Left lung (tissue), 10 donors: ENCODE measurements around the gene LDLR. TPM values are rescaled to one million over a fixed set of nuclear protein-coding genes. Genes with fewer than 3 reads are reported as not detected.

Experiments
- ATAC-seq: fragments of 200-7000 bp; cut with Tn5 transposase; one replicate; pipeline ENCODE4 v1.9.1; 2020; ENCODE audit warnings: moderate library complexity
- DNase-seq, 4 donors: peaks; one replicate each; pipeline ENCODE4 v3.0.0-alpha.2; 2013 to 2020
- H3K27ac ChIP-seq, 2 donors: fragments of 200-600 bp; sonication (generic) in 1 of 2; one replicate each; pipeline versions ENCODE4 v1.5.0 to v1.8.0; 2020 to 2021
- H3K27me3 ChIP-seq, 2 donors: fragments of 200-600 bp; sonication (generic) in 1 of 2; one replicate each; pipeline versions ENCODE4 v1.5.0 to v1.8.0; 2020 to 2021
- H3K36me3 ChIP-seq, 2 donors: fragments of 200-600 bp; sonication (generic) in 1 of 2; one replicate each; pipeline versions ENCODE4 v1.5.0 to v1.8.0; 2020 to 2021
- H3K4me1 ChIP-seq, 2 donors: fragments of 200-600 bp; one replicate each; pipeline ENCODE4 v1.8.0; 2021
- H3K4me3 ChIP-seq, 2 donors: fragments of 200-600 bp; sonication (generic) in 1 of 2; one replicate each; pipeline versions ENCODE4 v1.5.0 to v1.8.0; 2020 to 2021; ENCODE audit warnings: mild to moderate bottlenecking in 1 of 2
- H3K9me3 ChIP-seq, 2 donors: fragments of 200-600 bp; sonication (generic) in 1 of 2; one replicate each; pipeline versions ENCODE4 v1.5.0 to v1.8.0; 2020 to 2021
- intact Hi-C, 2 donors: fragments of 100-400 bp; cut with DNase I; formaldehyde crosslinking; loops; one replicate each; pipeline versions ENCODE4 v1.11.2 to v1.14.2; 2022
- polyA plus RNA-seq, 6 donors: library from polyadenylated mRNA; unstranded; fragments of 120-200 nt; gene quantifications; one replicate each; pipeline ENCODE4 v1.2.1, GENCODE V29; 2013; ENCODE audit not compliant: insufficient read length in 6 of 6
- total RNA-seq, 2 donors: library from RNA; stranded (reverse); fragmentation: NEBNext Ultra II Directional; extraction: Animal tissue kit (Norgen Biotek cat#: 25700); gene quantifications; one replicate each; pipeline ENCODE4 v1.2.1, GENCODE V29; 2021
- TF ChIP-seq, protein P1 (sequence below), 2 donors: fragments of 200-600 bp; sonication (generic) in 1 of 2; IDR thresholded peaks; one replicate each; pipeline versions ENCODE4 v1.5.0 to v1.8.0; 2021; ENCODE audit warnings: antibody characterized with exemption in 2 of 2
- donor health status: DM: no; HTN: yes; CAD: no.
- donor health status: DM: no; HTN: no; CAD: no.

Gene LDLR
- total and polyA plus RNA-seq, 8 donors: 10.4 to 310 (median 29.6) TPM

DNA sequence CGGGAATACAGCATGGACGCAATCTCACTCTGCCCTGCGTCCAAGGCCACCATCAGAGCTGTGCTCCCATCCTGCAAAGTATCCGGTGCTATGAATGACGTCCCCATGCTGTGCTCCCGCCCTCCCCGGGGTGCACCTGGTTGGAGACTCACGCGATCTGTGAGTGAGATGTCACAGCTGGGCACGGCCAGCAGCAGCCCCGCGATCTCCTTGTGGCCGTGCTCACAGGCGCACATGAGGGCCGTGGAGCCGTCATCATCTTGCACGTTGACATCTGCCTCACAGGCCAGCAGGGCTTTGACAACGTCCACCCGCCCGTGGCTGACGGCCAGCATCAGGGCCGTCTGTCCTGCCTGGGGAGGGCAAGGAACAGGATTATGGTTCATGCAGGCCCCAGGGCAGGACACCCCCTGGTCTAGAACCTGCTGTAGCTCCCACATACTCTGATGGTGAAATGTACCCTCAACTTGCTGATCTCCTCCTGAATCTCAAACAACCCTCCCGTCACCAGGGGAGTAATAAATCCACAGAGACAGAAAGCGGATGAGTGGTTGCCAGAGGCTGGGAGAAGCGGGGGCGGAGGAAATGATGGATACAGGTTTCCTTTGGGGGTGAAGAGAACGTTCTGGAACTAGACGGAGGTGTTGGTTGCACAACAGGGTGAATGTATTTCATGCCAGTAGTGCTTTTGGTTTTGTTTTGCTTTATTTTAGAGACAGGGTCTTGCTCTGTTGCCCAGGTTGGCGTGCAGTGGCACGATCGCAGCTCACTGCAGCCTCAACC, 80.8 kb downstream of the LDLR start:
- Histone ChIP-seq H3K9me3 (no peaks in the 10 kb centered on the region), H3K27ac (no peak overlapping the region), H3K36me3 (peaks cover 0 to 81% of the 10 kb centered on the region in 2 donors), H3K27me3 (no peaks in the 10 kb centered on the region), H3K4me3 (no peak overlapping the region), H3K4me1 (peaks cover 5 to 8% of the 10 kb centered on the region in 2 donors)
- TF ChIP-seq, protein P1, sequence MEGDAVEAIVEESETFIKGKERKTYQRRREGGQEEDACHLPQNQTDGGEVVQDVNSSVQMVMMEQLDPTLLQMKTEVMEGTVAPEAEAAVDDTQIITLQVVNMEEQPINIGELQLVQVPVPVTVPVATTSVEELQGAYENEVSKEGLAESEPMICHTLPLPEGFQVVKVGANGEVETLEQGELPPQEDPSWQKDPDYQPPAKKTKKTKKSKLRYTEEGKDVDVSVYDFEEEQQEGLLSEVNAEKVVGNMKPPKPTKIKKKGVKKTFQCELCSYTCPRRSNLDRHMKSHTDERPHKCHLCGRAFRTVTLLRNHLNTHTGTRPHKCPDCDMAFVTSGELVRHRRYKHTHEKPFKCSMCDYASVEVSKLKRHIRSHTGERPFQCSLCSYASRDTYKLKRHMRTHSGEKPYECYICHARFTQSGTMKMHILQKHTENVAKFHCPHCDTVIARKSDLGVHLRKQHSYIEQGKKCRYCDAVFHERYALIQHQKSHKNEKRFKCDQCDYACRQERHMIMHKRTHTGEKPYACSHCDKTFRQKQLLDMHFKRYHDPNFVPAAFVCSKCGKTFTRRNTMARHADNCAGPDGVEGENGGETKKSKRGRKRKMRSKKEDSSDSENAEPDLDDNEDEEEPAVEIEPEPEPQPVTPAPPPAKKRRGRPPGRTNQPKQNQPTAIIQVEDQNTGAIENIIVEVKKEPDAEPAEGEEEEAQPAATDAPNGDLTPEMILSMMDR (IDR thresholded peaks at IDR 0.05): no peak
- intact Hi-C loops: no loop called here
- ATAC-seq (no peak), DNase-seq (no peak)

DNA sequence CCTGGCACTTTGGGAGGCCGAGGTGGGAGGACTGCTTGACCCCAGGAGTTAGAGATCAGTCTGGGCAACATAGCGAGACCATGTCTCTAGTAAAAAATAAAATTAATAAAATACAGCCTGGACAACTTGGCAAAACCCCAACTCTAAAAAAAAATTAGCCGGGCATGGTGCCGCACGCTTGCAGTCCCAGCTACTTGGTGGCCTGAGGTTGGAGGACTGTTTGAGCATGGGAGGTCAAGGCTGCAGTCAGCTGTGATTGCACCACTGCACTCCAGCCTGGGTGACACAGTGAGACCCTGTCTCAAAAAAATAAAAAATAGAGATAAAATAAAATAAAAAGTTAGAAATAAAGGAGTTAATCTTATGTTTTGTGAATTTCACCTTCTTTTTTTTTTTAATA, 81.9 kb downstream of the LDLR start:
- Histone ChIP-seq H3K9me3 (no peaks in the 10 kb centered on the region), H3K36me3 (peaks cover 0 to 91% of the 10 kb centered on the region in 2 donors), H3K4me3 (no peak overlapping the region), H3K27me3 (no peaks in the 10 kb centered on the region), H3K27ac (no peak overlapping the region), H3K4me1 (peaks cover 0 to 3% of the 10 kb centered on the region in 2 donors)
- DNase-seq: no peak
- ATAC-seq: no peak
- TF ChIP-seq, protein P1 (IDR thresholded peaks at IDR 0.05): no peak
- intact Hi-C loops: no loop called here

DNA sequence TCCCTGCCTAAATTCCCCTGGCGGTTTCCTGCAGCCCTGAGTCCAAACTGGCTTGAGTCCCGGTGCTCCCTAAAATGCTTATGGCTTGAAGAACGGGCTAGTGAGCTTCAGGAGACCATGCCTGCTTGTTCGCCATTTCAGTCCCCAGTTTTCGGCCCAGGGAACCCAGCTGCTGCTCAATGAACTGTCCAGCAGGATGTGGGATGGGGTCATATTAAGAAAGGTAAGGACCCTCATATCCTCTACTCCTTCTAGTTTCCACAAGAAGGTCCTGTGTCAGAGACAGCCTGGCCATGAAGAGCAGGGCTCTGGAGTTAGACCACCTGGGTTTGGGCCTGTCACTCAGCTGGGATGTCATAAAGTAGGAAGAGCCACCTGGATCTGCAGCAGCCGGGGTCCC, 83.3 kb downstream of the LDLR start:
- H3K36me3 ChIP-seq: peaks cover 0 to 94% of the 10 kb centered on the region in 2 donors
- no peaks in the 10 kb centered on the region for H3K9me3 ChIP-seq
- H3K4me3 ChIP-seq: no peak overlapping the region
- H3K27ac ChIP-seq: no peak overlapping the region
- intact Hi-C loops: no loop called here
- H3K27me3 ChIP-seq: no peaks in the 10 kb centered on the region
- ATAC-seq (no peak), DNase-seq (no peak)
- TF ChIP-seq, protein P1 (IDR thresholded peaks at IDR 0.05): no peak
- H3K4me1 ChIP-seq: no peaks in the 10 kb centered on the region

DNA sequence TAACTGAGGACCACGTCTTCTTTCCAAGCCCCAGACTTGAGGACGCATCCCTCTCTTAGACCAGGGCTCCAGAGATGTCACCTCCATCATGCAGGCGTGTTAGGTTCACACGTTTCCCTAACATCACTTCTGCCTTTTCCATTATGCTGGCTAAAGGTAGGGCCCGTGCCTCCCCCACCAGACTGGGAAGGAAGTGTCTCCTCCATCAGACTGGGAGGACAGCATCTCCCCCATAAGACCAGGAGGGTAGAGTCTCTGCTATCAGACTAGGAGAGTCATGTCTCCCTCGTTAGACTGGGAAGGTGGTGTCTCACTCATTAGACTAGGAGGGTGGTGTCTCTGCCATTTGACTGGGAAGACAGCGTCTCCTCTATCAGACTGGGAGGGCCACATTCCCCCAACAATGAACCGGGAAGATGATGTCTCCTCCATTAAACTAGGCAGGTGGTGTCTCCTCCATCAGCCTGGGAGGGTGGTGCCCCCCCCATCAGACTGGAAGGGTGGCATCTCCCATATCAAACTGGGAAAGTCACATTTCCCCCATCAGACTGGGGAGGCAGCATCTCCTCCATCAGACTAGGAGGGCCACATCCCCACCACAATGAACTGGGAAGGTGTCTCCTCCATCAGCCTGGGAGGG, 84.4 kb downstream of the LDLR start:
- no peaks in the 10 kb centered on the region for H3K9me3 ChIP-seq
- intact Hi-C loops: no loop called here
- H3K36me3 ChIP-seq: peaks cover 0 to 94% of the 10 kb centered on the region in 2 donors
- DNase-seq (no peak), ATAC-seq (no peak)
- no peaks in the 10 kb centered on the region for H3K27me3 ChIP-seq
- H3K4me1 ChIP-seq: no peaks in the 10 kb centered on the region
- TF ChIP-seq, protein P1 (IDR thresholded peaks at IDR 0.05): no peak
- H3K27ac ChIP-seq: no peak overlapping the region
- no peak overlapping the region for H3K4me3 ChIP-seq

DNA sequence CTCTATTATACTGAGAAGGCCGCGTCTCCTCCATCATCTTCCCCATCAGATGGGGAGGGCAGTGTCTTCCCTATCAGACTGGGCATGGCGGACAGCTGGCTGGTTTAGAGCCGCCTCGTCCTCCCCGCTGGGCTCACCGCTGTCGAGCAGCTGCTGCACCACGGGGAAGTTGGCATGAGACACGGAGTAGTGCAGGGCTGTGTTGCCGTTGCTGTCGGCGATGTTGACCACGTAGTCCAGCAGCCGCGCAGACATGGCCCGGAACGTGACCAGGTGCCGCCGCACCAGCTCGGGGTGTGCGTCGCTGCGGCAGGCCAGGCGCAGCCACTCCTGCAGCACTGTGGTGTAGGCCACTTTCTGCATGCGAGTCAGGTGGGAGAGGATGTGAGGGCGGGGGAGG, 85.1 kb downstream of the LDLR start:
- intact Hi-C loops: no loop called here
- H3K27ac ChIP-seq: no peak overlapping the region

More for the DNA sequence above, 85.1 kb downstream of the LDLR start:
- TF ChIP-seq, protein P1 (IDR thresholded peaks at IDR 0.05): no peak
- no peak for ATAC-seq
- DNase-seq: no peak
- Histone ChIP-seq H3K36me3 (peaks cover 0 to 90% of the 10 kb centered on the region in 2 donors), H3K27me3 (no peaks in the 10 kb centered on the region), H3K4me1 (no peaks in the 10 kb centered on the region), H3K4me3 (no peak overlapping the region), H3K9me3 (no peaks in the 10 kb centered on the region)
